ENCODE data around the gene QRSL1.
"Not testable (repeated sequence)": the region's sequence is repeated elsewhere in the genome, so short reads cannot be mapped to it uniquely, and the experiment has no call there.

Gene QRSL1

DNA sequence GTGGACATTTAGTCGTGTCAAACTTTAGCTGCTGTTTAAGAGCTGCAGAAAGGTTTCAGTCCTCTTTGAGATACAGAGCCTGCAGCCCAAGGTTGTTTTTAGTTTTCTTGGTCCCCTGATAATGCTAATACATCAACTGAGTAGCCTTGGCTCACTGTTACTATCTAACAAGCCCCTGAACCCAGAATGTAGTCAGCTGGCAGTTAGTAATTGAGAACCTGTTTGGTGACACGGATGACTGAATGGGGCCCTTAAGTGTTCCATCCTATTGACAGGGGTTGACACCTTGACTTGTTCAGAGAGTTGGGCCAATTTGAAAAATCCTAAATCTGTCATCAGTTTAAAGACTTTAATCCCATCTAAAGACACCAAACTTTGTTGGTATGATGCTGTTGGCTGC, 2.9 kb upstream of the QRSL1 start:
- DNase-seq: peak; percentile 76

GRCh38 chr6:106627760-106628159, 1.6 kb upstream of the QRSL1 start:
- not testable (repeated sequence) for DNase-seq

GRCh38 chr6:106628658-106629102, 698 bp upstream of the QRSL1 start:
- DNase-seq: no peak

DNA sequence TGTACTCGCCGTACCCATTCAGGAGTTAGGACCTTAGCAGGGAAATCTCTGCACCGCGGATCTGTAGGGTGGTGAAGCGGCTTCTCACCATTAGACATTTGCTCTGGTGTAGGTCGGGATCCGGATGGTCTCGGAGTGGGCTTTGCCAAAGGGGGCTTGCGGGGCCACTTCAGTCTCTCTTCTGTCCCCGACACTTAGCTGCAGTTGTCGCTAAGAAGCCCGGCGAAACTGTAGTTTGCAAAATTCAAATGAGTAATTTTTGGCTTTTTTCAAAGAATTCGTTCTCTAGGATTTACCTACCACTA, 433 bp downstream of the QRSL1 start:
- DNase-seq: peak; percentile 39

GRCh38 chr6:106630366-106630765, 988 bp downstream of the QRSL1 start:
- no peak for DNase-seq

DNA sequence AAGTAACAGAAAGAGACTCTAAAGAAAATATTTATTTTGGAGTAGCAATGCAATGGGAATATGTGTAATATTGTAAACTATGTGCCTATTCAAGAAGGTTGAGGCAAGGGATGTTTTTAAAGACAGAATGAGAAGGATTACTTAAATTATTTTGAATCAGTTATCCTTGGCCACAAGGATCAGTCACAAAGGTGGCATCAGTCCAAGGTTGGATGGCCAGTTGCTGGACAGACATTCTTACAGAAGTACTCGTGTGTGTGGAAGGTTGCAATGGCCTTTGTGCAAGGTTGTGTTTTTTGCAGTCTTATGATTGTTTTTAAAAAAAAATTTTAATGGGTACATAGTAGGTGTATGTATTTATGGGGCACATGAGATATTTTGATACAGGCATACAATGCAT, 2.0 kb downstream of the QRSL1 start:
- DNase-seq: no peak

DNA sequence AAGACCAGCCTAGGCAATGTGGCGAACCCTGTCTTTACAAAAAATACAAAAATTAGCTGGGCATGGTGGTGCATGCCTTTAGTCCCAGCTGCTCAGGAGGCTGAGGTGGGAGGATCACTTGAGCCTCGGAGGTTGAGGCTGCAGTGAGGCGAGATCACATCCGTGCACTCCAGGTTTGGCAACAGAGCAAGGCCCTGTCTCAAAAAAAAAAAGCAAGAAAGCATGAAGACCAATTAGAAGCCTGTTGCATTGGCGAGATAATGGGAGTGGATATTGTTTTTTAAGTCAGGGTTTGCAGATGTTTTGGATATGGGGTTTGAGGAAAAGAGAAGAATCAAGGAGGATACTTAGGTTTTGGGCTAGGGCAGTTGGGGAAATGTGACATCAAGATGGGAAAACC, 5.2 kb downstream of the QRSL1 start:
- DNase-seq: no peak

- DNase-seq: no peak
These were observed 7.8 kb downstream of the QRSL1 start for GRCh38 chr6:106637051-106637716.

GRCh38 chr6:106637717-106638341, 8.5 kb downstream of the QRSL1 start:
- DNase-seq: no peak

DNA sequence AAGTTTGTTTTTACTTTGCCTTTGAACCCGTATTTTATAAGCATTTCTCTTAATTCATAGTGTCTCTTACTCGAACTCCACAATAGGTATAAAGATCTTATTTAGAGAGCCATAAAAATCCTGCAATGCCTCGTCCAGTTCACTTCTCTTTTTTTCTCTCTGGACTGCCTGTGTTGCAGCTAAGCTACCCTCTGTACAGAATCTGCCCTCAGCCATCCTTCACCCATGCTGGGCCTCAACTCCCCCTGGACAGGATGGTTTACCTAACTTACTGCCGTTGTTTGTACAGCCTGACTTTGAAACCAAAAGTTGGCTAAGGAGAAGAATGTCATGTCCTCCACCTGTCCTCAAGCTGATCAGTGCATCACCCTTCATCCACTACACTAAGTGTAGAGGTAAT, 10.4 kb downstream of the QRSL1 start:
- DNase-seq: no peak

- no peak for DNase-seq
These were observed 13.1 kb downstream of the QRSL1 start for GRCh38 chr6:106642476-106642875.

DNA sequence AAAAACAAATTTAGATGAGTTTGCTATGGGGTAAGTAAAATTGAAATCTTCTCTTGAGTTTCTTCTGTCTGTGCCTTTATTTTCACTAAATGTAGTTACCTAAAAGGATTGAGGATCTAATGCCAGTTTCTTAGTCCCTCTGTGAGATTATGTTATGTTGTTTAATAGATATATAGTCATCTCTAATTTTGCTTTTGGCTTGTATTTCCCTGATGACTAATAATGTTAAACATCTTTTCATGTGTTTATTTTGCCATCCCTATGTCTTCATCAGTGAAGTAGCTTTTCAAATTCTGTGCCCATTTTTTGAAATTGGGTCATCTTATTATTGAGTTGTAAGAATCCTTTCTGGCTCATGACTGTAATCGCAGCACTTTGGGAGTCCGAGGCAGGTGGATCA, 13.7 kb downstream of the QRSL1 start:
- no peak for DNase-seq

DNA sequence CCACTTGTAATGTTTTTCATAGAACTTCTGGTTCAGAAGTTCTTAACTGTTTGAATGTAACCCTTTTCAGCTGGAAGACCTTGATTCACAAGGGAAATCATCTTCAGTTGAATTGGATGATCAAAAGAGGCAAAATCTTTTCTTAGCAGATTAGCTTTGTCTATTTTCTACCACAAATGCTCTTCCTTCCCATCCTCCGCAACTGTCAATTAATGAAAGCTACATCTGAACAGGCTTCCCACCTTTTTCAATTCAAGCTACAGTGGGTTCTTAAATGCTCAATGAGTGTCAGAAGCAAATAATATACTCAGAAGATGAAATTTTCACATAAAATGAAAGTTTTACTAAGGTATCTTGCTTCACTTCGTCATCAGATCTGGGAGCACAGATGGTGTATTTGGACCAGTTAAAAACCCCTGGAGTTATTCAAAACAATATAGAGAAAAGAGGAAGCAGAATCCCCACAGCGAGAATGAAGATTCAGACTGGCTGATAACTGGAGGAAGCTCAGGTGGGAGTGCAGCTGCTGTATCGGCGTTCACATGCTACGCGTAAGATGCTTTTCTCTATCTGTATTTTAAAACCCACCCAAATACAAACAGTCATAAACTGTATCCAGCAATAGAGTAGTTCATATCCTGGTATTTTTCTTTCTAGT, 19.4 kb downstream of the QRSL1 start:
- no peak for DNase-seq

DNA sequence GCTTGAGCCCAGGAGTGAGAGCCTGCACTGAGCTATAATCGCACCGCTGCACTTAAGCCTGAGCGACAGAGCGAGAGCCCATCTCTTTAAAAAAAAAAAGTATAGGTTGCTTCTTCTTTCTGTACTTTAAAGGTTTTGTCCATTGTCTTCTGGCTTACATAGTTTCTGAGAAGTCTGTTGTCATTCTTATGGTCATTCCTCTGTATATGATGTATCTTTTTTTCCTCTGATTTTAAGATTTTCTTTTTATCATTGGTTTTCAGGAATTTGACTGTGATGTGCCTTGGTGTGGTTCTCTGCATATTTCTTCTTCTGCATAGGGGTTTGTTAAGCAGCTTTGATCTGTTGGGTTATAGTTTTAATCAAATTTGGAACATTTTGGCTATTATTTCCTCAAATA, 29.1 kb downstream of the QRSL1 start:
- no peak for DNase-seq

GRCh38 chr6:106659859-106660258, 30.5 kb downstream of the QRSL1 start:
- DNase-seq: no peak

DNA sequence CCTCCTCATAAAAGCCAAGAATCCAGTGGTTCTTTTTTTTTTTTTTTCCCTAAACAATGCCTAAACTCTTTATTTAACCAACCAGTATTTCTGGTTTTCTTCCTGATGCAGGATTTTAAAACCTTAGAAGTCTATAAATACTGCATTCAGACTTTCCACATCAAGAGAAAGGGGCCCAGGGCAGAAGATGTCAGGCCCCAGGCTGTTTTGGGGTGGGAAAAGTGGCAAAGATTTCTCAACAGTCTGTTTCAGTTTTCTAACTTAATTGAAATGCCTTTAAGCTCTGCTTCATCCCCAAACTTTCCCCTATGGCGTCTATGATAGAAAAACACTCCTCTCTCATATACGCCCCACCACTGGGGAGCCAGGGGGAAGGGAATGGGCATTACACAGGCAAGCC, 33.1 kb downstream of the QRSL1 start:
- DNase-seq: no peak

GRCh38 chr6:106666282-106667021, 37.1 kb downstream of the QRSL1 start:
- no peak for DNase-seq

GRCh38 chr6:106667022-106667402, 37.6 kb downstream of the QRSL1 start:
- DNase-seq: no peak

GRCh38 chr6:106670236-106670635, 40.9 kb downstream of the QRSL1 start:
- DNase-seq: no peak

DNA sequence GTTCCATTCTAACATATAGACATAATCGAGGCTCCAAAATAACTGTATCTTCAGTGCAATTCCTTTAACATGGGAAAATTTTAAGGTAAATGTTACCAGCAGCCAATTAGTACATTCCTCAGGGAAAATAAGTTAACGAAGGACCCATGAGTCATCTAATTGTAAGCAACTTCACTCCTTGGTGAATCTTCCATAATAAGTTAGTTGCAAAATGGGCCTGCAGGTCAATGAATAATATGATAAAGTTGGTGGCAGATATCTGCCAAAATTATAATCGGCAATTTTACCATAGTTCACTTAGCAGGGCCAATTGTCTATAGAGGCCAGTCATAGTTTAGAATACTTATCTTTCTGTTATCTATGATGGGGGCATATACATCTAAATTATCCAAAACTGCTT, 42.3 kb downstream of the QRSL1 start:
- DNase-seq: no peak

- DNase-seq: no peak
These were observed 45.3 kb downstream of the QRSL1 start for GRCh38 chr6:106674541-106675229.

DNA sequence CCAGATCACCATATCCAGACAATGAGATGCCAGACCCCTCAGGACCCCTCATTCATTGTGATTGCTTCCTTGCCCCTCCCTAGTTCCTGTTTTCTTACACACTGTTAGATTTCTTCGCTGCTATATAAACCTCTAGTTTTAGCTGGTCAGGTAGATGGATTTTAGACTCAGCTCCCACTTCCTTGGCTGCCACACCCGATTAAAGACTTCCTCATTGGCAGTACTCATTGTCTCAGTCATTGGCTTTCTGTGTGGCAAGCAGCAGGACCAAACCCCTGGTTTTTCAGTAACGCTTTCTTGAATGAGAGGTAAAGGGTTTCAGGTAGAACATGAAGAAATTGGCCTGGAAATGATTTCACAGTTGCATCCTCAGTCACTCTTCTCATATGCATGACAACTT, 47.9 kb downstream of the QRSL1 start:
- no peak for DNase-seq

- DNase-seq: no peak
These were observed 54.6 kb downstream of the QRSL1 start for GRCh38 chr6:106684011-106684410.
